HEK293 (cell line): Measurements from ENCODE around the gene TET3.
"Not testable (repeated sequence)": the region's sequence is repeated elsewhere in the genome, so short reads cannot be mapped to it uniquely, and the experiment has no call there.

Experiments used
- CTCF ChIP-seq: fragments of 450-650 bp; formaldehyde crosslinking; IDR thresholded peaks from 2 replicates; pipeline ENCODE4 v1.5.1; 2016; ENCODE audit warnings: missing biosample characterization, missing genetic modification characterization
- REST ChIP-seq: fragments of 450-650 bp; formaldehyde crosslinking; IDR thresholded peaks from 2 replicates; pipeline ENCODE4 v1.5.1; 2016; ENCODE audit warnings: missing biosample characterization, missing genetic modification characterization
- TRIM28 ChIP-seq: IDR thresholded peaks from 2 replicates; pipeline ENCODE4 v1.6.1; 2011; ENCODE audit warnings: low read length, control low read depth, borderline replicate concordance
- ZNF274 ChIP-seq, 2 experiments: fragments of 200-500 bp in 1 of 2; fragments of 450-650 bp in 1 of 2; sonication (Bioruptor generic) in 1 of 2; formaldehyde crosslinking in 1 of 2; IDR thresholded peaks; 2 replicates each; pipeline versions ENCODE4 v1.5.1 to v1.6.1; 2014 to 2016; ENCODE audit warnings: borderline replicate concordance in 1 of 2, inconsistent platforms in 1 of 2, low read length in 1 of 2, missing biosample characterization in 1 of 2, missing genetic modification characterization in 1 of 2
- ZNF292 ChIP-seq: fragments of 450-650 bp; formaldehyde crosslinking; IDR thresholded peaks from 2 replicates; pipeline ENCODE4 v1.5.1; 2016; ENCODE audit warnings: low read depth, missing biosample characterization, missing genetic modification characterization, borderline replicate concordance
- ZNF670 ChIP-seq: fragments of 450-650 bp; formaldehyde crosslinking; IDR thresholded peaks from 2 replicates; pipeline ENCODE4 v1.5.1; 2016; ENCODE audit warnings: missing biosample characterization, missing genetic modification characterization, low read depth

GRCh38 chr2:73940066-73940465 lies 44.6 kb upstream of the TET3 start:
- TF ChIP-seq TRIM28; ZNF274 (IDR thresholded peaks at IDR 0.05; ENCODE audit: low read length); ZNF274 (tag by site-specific recombination; IDR thresholded peaks at IDR 0.05; ENCODE audit: borderline replicate concordance); CTCF (tag by site-specific recombination); ZNF292; REST; ZNF670 (tag by site-specific recombination): not testable (repeated sequence)
